ENCODE data around the gene ATRIP. TPM values are rescaled to one million over a fixed set of nuclear protein-coding genes. Genes with fewer than 3 reads are reported as not detected.
A peak's percentile ranks its signal among the peaks of the same experiment; 100 is the strongest.
"Not testable (repeated sequence)": the region's sequence is repeated elsewhere in the genome, so short reads cannot be mapped to it uniquely, and the experiment has no call there.

Gene ATRIP
- polyA plus RNA-seq, 6 donors from 2014 or later = 7.4 to 11.9 (median 7.7) TPM

DNA sequence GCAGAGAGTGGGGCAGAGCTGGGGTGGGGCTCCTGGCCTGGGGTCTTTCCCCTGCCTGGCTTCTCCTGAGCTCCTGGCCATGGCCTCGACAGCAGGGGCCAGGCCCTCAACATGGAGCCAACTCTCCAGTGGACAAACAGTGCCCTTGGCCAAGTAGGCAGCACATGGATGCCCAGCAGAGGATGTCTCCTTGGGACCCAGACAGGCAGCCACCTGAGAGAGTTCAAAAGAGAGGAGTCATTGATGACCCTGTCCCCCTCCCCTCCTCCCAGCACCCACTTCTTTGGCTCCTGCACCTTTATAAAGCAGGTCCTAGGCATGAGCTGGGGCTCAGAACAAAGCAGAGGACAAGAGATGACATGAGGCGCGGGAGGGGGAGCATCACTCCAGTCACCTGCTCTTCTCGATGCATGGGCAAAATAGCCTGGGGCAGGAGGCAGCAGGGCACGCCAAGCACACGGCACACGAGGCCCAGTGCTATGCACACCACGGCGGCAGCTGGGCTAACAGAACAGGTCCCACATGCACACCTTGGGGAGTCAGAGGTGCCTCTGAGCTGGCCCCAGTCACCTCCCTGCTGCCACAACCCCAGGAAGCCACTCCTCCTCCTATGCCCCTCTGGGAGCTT lies 30.0 kb downstream of the ATRIP start:
- no peak for ATAC-seq (ENCODE audit: low read depth in 2 of 2)

DNA sequence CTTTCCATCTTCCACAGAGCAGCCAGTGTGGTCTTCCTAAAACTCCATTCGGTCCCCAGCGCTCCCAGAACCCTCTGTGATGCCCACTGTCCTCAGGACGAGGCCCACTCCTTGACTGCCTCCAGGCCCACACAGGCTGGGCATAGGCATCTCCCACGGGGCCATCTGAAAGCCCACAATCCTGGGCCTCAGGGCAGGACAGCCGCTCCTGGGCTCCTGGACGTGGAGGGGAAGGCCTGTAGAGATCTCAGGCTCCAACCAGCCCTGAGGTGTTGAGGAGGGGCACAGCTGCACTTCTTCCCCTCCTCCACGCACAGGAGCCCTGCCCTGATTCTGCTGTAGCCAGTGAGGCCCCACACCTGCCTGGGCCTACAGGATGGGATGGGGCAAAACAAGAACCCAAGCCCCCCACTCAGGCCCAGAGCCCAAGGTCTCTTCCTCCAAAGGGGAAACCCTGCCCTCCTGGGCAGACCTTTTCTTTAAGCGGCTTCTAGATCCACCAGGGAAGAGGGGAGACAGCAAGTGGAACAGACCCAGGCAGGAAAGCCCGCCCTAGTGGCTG lies 31.5 kb downstream of the ATRIP start:
- H3K27ac Mint-ChIP-seq = peak overlapping the region; percentile 93 to 99 (median 97)
- H3K27me3 Mint-ChIP-seq = no peaks in the 10 kb centered on the region
- H3K4me3 Mint-ChIP-seq = peak overlapping the region; percentile 74 to 94 (median 88)
- no peak for ATAC-seq (ENCODE audit: low read depth in 2 of 2)
- no peak for DNase-seq
- H3K36me3 Mint-ChIP-seq = no peaks in the 10 kb centered on the region
- H3K9me3 Mint-ChIP-seq = no peaks in the 10 kb centered on the region
- H3K4me1 Mint-ChIP-seq = peaks cover 38 to 73% (median 72%) of the 10 kb centered on the region in 3 donors

More for the DNA sequence above, 30.0 kb downstream of the ATRIP start:
- Mint-ChIP-seq H3K27ac (peak overlapping the region; percentile 78 to 99 (median 92)), H3K36me3 (no peaks in the 10 kb centered on the region), H3K9me3 (no peaks in the 10 kb centered on the region), H3K4me3 (peak overlapping the region; percentile 74 to 94 (median 86)), H3K4me1 (peaks cover 42 to 72% (median 70%) of the 10 kb centered on the region in 3 donors), H3K27me3 (no peaks in the 10 kb centered on the region)
- DNase-seq = no peak

DNA sequence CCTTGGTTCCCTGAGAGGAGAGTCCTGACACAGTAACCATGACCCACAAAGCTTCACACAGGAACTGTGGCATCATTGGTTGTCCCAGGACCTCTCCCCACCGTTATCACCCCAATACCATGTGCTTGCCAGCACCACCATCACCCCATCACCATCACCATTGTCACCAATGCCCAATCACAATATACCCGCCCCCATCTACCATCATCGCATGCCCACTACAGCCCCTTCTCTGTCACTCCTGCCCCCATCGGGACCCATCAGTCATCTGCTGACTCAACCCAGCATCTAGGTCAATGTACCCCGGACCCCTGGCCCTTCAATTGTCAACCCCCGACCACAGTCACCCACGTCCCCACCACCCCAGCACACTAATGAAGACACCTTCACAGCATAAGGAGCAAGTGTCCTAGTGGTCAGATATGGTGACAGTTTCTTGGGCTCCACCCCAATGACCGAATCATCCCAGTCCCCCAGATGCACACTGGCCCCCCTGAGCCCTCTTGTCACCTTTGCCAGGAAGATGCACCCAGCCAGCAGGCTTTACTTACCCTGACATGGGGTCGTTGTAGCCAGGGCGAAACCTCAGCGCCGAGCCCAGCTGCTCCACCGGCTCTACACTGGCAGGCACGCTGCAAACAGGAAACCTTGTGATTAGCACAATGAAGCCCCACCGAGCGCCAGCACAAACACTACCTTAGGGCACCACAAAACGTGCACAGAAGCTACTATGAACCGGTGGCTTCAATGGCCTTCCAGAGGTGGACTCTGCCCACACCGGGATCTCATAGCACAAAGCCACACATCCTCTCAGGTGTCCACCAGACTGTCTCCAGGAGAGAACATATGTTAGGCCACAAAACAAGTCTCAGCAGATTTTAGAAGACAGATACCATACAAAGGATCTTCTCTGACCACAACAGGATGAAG lies 32.4 kb downstream of the ATRIP start:
- H3K36me3 Mint-ChIP-seq = no peaks in the 10 kb centered on the region
- H3K27ac Mint-ChIP-seq = peak overlapping the region; percentile 93 to 99 (median 97)
- no peaks in the 10 kb centered on the region for H3K9me3 Mint-ChIP-seq
- peaks cover 32 to 65% (median 65%) of the 10 kb centered on the region in 3 donors for H3K4me1 Mint-ChIP-seq
- DNase-seq (peak; percentile 74), ATAC-seq (ENCODE audit: low read depth in 2 of 2) (peak; percentile 93 to 94)
- H3K4me3 Mint-ChIP-seq = peak overlapping the region; percentile 74 to 94 (median 88)
- H3K27me3 Mint-ChIP-seq = no peaks in the 10 kb centered on the region

DNA sequence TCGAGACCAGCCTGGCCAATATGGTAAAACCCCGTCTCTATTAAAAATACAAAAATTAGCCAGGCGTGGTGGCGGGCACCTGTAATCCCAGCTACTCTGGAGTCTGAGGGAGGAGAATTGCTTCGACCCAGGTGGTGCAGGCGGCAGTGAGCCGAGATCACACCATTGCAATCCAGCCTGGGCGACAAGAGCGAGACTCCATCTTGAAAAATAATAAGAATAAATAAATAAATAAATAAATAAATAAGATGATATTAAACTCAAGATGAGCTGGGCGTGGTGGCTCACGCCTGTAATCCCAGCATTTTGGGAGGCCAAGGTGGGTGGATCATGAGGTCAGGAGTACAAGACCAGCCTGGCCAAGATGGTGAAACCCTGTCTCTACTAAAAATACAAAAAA lies 34.4 kb downstream of the ATRIP start:
- H3K27ac Mint-ChIP-seq; H3K36me3 Mint-ChIP-seq; H3K4me3 Mint-ChIP-seq; DNase-seq; ATAC-seq (ENCODE audit: low read depth in 2 of 2); H3K9me3 Mint-ChIP-seq; H3K27me3 Mint-ChIP-seq: not testable (repeated sequence)
- peaks cover 24 to 53% (median 50%) of the 10 kb centered on the region in 3 donors for H3K4me1 Mint-ChIP-seq

DNA sequence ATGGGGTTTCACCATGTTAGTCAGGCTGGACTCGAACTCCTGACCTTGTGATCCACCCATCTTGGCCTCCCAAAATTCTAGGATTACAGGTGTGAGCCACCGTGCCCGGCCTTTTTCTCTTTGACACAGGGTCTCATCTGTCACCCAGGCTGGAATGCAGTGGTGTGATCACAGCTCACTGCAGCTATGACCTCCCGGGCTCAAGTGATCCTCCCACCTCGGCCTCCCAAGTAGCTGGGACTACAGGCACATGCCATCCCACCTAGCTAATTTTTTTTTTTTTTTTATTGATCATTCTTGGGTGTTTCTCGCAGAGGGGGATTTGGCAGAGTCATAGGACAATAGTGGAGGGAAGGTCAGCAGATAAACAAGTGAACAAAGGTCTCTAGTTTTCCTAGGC lies 36.3 kb downstream of the ATRIP start:
- not testable (repeated sequence) for ATAC-seq (ENCODE audit: low read depth in 2 of 2); H3K9me3 Mint-ChIP-seq; H3K4me3 Mint-ChIP-seq; H3K27ac Mint-ChIP-seq; DNase-seq; H3K27me3 Mint-ChIP-seq; H3K36me3 Mint-ChIP-seq
- H3K4me1 Mint-ChIP-seq = peaks cover 18 to 34% (median 31%) of the 10 kb centered on the region in 3 donors

DNA sequence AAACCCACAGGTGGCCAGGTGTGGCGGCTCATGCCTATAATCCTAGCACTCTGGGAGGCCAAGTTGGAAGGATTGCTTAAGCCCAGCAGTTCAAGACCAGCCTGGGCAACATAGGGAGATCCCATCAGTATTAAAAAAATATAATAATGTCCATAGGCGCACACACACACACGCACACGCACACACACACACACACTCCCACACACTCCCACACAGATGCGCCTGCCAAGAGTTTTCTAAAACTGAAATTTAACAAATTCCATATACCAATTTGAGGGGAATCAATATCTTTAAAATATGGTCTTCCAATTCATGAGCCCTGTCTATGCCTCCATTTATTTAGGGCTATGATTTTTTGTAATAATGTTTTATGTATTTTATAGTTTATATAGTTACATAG lies 40.4 kb downstream of the ATRIP start:
- DNase-seq = no peak
- ATAC-seq (ENCODE audit: low read depth in 2 of 2) = no peak
- H3K9me3 Mint-ChIP-seq = no peaks in the 10 kb centered on the region
- peaks cover 0 to 8% (median 2%) of the 10 kb centered on the region in 3 donors for H3K4me1 Mint-ChIP-seq
- no peaks in the 10 kb centered on the region for H3K27me3 Mint-ChIP-seq
- peak overlapping the region in 1 of 6 donors; percentile 11 for H3K27ac Mint-ChIP-seq
- H3K4me3 Mint-ChIP-seq = no peak overlapping the region
- H3K36me3 Mint-ChIP-seq = no peaks in the 10 kb centered on the region

DNA sequence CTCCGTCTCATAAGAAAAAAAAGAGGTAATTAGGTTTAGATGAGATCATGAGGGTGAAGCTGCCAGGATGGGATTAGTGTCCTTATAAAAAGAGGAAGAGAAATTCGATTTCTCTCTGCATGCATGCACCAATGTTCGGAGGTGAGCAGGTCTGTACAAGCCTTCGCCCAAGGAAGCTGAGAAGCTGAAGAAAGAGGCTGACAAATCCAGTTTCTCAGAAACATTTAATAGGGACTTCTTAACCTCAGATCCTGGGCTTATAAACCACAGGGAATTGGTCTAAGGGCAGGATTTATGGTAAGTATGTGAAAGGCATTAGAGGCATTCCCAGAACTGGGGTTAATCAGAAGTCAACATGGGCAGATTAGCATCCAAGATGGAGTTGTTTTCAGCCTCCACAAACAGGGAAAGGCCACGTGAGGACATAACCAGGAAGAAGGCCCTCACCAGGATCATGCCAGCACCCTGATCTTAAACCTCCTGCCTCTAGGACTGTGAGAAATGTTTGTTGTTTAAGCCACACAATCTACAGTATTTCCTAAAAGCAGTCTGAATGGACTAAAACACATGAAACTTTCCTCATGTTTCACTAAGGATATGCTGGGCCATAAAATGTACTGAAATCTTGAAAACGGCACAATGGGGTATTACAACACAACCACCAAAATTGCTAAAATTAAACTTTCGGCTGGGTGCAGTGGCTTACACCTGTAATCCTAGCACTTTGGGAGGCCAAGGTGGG lies 46.1 kb downstream of the ATRIP start:
- Mint-ChIP-seq H3K36me3 (no peaks in the 10 kb centered on the region), H3K27me3 (no peaks in the 10 kb centered on the region), H3K9me3 (no peaks in the 10 kb centered on the region), H3K27ac (peak overlapping the region in 3 of 6 donors; percentile 14 to 86 (median 84)), H3K4me1 (peaks cover 5 to 17% (median 6%) of the 10 kb centered on the region in 3 donors), H3K4me3 (peak overlapping the region in 6 of 8 donors; percentile 1 to 87 (median 46))
- peak; percentile 100 for ATAC-seq (ENCODE audit: low read depth in 2 of 2)
- peak; percentile 64 for DNase-seq

DNA sequence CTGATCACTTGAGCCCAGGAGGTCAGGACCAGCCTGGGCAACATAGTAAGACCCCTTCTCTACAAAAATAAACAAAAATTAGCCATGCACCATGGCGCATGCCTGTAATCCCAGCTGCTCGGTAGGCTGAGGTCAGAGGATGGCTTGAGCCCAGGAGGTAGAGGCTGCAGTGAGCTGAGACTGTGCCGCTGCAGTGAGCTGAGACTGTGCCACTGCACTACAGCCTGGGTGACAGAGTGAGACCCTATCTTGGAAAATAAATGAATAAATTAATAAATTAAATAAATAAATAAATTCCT lies 46.6 kb downstream of the ATRIP start:
- DNase-seq (no peak), ATAC-seq (ENCODE audit: low read depth in 2 of 2) (no peak)
- Mint-ChIP-seq H3K27me3 (no peaks in the 10 kb centered on the region), H3K4me1 (peaks cover 5 to 17% (median 6%) of the 10 kb centered on the region in 3 donors), H3K9me3 (peaks cover 0 to 2% (median 0%) of the 10 kb centered on the region in 7 donors), H3K4me3 (peak overlapping the region in 1 of 8 donors; percentile 12), H3K36me3 (no peaks in the 10 kb centered on the region), H3K27ac (no peak overlapping the region)

DNA sequence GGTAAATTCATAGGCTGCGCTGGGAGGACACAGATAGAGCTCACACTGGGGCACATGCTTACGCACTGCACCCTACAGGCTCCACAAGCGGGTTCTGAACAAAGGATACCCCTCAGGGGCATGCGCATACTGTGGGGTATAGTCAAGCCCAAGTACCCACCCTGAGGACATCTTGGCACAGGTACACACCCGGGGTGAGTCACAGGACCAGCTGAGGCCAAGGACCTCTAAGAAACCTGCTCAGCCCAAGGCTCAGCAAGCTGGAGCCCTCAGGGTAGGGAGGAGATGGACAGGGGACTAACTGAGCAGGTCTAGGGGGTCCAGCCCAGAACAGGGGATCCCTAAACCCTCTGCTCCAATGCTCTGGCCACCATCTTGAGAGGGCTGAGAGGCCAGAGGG lies 54.1 kb downstream of the ATRIP start:
- Mint-ChIP-seq H3K4me3 (peak overlapping the region in 1 of 8 donors; percentile 64), H3K36me3 (no peaks in the 10 kb centered on the region), H3K9me3 (peaks cover 0 to 2% (median 0%) of the 10 kb centered on the region in 7 donors)

DNA sequence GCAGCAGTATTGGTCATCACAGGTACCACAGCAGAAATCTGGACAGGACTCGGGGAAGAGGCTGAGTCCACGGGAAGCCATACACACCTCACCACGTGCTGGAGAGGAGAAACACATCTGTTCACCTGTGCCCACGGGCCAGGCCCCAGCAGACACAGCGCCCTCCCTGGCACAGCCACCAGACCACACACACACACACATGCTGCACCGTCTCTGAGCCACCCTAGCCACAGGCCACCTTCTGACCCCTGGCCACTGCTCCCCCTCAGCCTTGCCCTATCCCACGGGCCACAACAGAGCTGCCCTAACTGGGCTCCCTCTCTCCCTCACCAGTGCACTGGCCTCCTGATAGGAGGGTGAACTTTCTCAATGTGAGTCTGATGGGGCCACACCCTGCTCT lies 54.7 kb downstream of the ATRIP start:
- H3K4me1 Mint-ChIP-seq = peaks cover 17 to 50% (median 38%) of the 10 kb centered on the region in 3 donors
- H3K27me3 Mint-ChIP-seq = no peaks in the 10 kb centered on the region
- ATAC-seq (ENCODE audit: low read depth in 2 of 2) (no peak), DNase-seq (no peak)
- H3K27ac Mint-ChIP-seq = peak overlapping the region in 5 of 6 donors; percentile 21 to 60 (median 44)
- H3K9me3 Mint-ChIP-seq = peaks cover 0 to 2% (median 0%) of the 10 kb centered on the region in 7 donors
- no peaks in the 10 kb centered on the region for H3K36me3 Mint-ChIP-seq
- peak overlapping the region in 2 of 8 donors; percentile 18 to 88 for H3K4me3 Mint-ChIP-seq

More for the DNA sequence above, 54.1 kb downstream of the ATRIP start:
- no peaks in the 10 kb centered on the region for H3K27me3 Mint-ChIP-seq
- peaks cover 17 to 47% (median 36%) of the 10 kb centered on the region in 3 donors for H3K4me1 Mint-ChIP-seq
- DNase-seq = no peak
- peak overlapping the region in 3 of 6 donors; percentile 30 to 83 (median 44) for H3K27ac Mint-ChIP-seq
- ATAC-seq (ENCODE audit: low read depth in 2 of 2) = no peak

DNA sequence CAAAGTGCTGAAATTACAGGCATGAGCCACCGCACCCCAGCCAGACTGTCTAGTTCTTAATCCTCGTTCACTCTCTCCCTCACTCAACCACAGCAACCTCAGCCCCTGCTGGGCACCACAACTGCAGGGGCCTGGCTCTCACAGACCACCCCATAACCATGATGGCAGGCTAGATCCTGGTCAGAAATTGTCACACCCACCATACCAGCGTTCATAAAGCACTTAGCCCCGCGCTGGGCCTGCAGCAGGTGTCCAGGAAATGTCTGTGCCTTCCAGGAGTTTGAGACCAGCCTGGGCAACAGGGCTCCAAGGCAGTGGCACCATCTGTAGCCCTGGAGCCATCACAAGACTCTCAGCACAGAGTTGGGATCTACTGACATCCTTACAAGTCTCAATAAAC lies 55.6 kb downstream of the ATRIP start:
- ATAC-seq (ENCODE audit: low read depth in 2 of 2) (no peak), DNase-seq (no peak)
- Mint-ChIP-seq H3K36me3 (no peaks in the 10 kb centered on the region), H3K27ac (peak overlapping the region in 5 of 6 donors; percentile 6 to 74 (median 24)), H3K4me1 (peaks cover 17 to 55% (median 40%) of the 10 kb centered on the region in 3 donors), H3K4me3 (peak overlapping the region in 6 of 8 donors; percentile 24 to 92 (median 82)), H3K9me3 (peaks cover 0 to 2% (median 0%) of the 10 kb centered on the region in 7 donors), H3K27me3 (no peaks in the 10 kb centered on the region)

DNA sequence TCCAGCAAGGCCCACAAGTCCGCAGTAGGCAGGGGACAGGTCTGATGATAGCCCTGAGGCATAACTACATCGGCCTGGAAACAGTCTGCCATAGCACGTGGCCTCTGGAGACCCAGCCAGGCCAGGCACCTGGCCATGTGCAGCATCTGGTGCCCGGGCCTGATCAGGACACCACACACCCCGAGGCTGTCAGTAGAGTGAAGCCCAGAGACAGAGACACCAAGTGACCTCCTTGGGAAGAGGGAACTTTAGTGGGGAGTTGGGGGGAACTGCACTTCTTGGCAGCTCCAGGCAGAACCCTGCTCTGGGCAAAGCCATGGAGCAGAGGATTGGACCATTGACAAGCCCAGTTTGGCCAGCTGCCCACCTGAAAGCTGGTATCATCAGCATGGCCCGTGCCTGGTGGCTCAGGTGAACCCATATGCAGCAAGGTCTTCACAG lies 56.2 kb downstream of the ATRIP start:
- ATAC-seq (ENCODE audit: low read depth in 2 of 2) (no peak), DNase-seq (no peak)
- peaks cover 0 to 2% (median 0%) of the 10 kb centered on the region in 7 donors for H3K9me3 Mint-ChIP-seq
- H3K36me3 Mint-ChIP-seq = no peaks in the 10 kb centered on the region
- H3K27me3 Mint-ChIP-seq = no peaks in the 10 kb centered on the region
- peak overlapping the region in 5 of 6 donors; percentile 40 to 81 (median 68) for H3K27ac Mint-ChIP-seq
- H3K4me1 Mint-ChIP-seq = peaks cover 23 to 61% (median 46%) of the 10 kb centered on the region in 3 donors
- H3K4me3 Mint-ChIP-seq = peak overlapping the region; percentile 75 to 92 (median 87)

All from naive B cell (primary cell).